IMR-90 (cell line): ENCODE measurements around the gene RNF151. TPM values are rescaled to one million over a fixed set of nuclear protein-coding genes. Genes with fewer than 3 reads are reported as not detected.

Experiments
- ATAC-seq: fragments of 200-7000 bp; cut with Tn5 transposase; 2 replicates; pipeline ENCODE4 v1.9.1; 2020; ENCODE audit warnings: low read depth, mild to moderate bottlenecking, moderate library complexity
- BruUV-seq: library from RNA; stranded (reverse); fragments of 400-500 nt; replicated peaks from 2 replicates; lab custom pipeline; 2021; lab: Mats Ljungman, UMichigan
- CTCF ChIA-PET: fragments of 300-600 bp; formaldehyde crosslinking; extraction: SDS; loops from one replicate; lab custom pipeline; 2021; ENCODE audit warnings: antibody characterized with exemption; lab: Yijun Ruan, JAX
- POLR2A ChIA-PET: fragments of 300-600 bp; sonication (Branson Sonifier 250); formaldehyde crosslinking; loops from one replicate; lab custom pipeline; 2022; ENCODE audit warnings: antibody characterized with exemption; ENCODE audit not compliant: unreplicated experiment; lab: Charles Lee
- DNase-seq: peaks from one replicate; pipeline ENCODE4 v3.0.0; 2013
- H2AFZ ChIP-seq: replicated peaks from 2 replicates; pipeline ENCODE3; 2013; ENCODE audit warnings: low read length, mild to moderate bottlenecking; ENCODE audit not compliant: poor library complexity
- H2AK5ac ChIP-seq: 2 replicates; pipeline ENCODE4 v1.6.1; 2013; ENCODE audit warnings: low read depth, low read length, inconsistent platforms
- H2AK9ac ChIP-seq: replicated peaks from 2 replicates; pipeline ENCODE3; 2013; ENCODE audit warnings: mild to moderate bottlenecking, low read depth, low read length, moderate library complexity; ENCODE audit not compliant: poor library complexity
- H2BK120ac ChIP-seq: 2 replicates; pipeline ENCODE4 v1.6.1; 2013; ENCODE audit warnings: low read depth, low read length, inconsistent platforms
- H2BK15ac ChIP-seq: 3 replicates; pipeline ENCODE4 v1.6.1; 2013; ENCODE audit warnings: low read depth, low read length, inconsistent platforms
- H2BK20ac ChIP-seq: 2 replicates; pipeline ENCODE4 v1.6.1; 2013; ENCODE audit warnings: low read depth, mild to moderate bottlenecking, inconsistent platforms, low read length, moderate library complexity
- H2BK5ac ChIP-seq: 2 replicates; pipeline ENCODE4 v1.6.1; 2013; ENCODE audit warnings: mild to moderate bottlenecking, low read depth, low read length, inconsistent platforms; ENCODE audit not compliant: poor library complexity, severe bottlenecking
- H3K14ac ChIP-seq: replicated peaks from 2 replicates; pipeline ENCODE4 v1.6.1; 2013; ENCODE audit warnings: low read depth, low read length, inconsistent platforms
- H3K18ac ChIP-seq: 2 replicates; pipeline ENCODE4 v1.6.1; 2013; ENCODE audit warnings: low read depth, low read length, control low read depth
- H3K23ac ChIP-seq: 2 replicates; pipeline ENCODE4 v1.6.1; 2013; ENCODE audit warnings: low read depth, low read length, inconsistent platforms
- H3K27ac ChIP-seq: 2 replicates; pipeline ENCODE4 v1.5.1; 2013; ENCODE audit warnings: mild to moderate bottlenecking, control low read depth, low read length; ENCODE audit not compliant: insufficient read depth
- H3K27me3 ChIP-seq: 2 replicates; pipeline ENCODE4 v1.6.1; 2013; ENCODE audit warnings: low read length; ENCODE audit not compliant: control insufficient read depth, insufficient read depth
- H3K36me3 ChIP-seq: 2 replicates; pipeline ENCODE4 v1.6.1; 2013; ENCODE audit warnings: low read length, mixed read lengths; ENCODE audit not compliant: control insufficient read depth, insufficient read depth
- H3K4ac ChIP-seq: 2 replicates; pipeline ENCODE4 v1.6.1; 2013; ENCODE audit warnings: low read depth, low read length, inconsistent platforms
- H3K4me1 ChIP-seq: 2 replicates; pipeline ENCODE4 v1.6.1; 2013; ENCODE audit warnings: low read length, mixed read lengths; ENCODE audit not compliant: control insufficient read depth, insufficient read depth
- H3K4me2 ChIP-seq: 2 replicates; pipeline ENCODE4 v1.6.1; 2013; ENCODE audit warnings: low read depth, mild to moderate bottlenecking, control low read depth, low read length, moderate library complexity
- H3K4me3 ChIP-seq: 2 replicates; pipeline ENCODE4 v1.5.1; 2013; ENCODE audit warnings: low read depth, mild to moderate bottlenecking, control low read depth, low read length, moderate library complexity; ENCODE audit not compliant: insufficient read depth
- H3K56ac ChIP-seq: 2 replicates; pipeline ENCODE4 v1.6.1; 2013; ENCODE audit warnings: low read length, inconsistent platforms; ENCODE audit not compliant: insufficient read depth; ENCODE audit errors: extremely low read depth
- H3K79me1 ChIP-seq, 2 experiments: 2 replicates each; pipeline ENCODE4 v1.6.1; 2013; ENCODE audit warnings: low read length in 2 of 2, inconsistent platforms in 1 of 2, low read depth in 1 of 2
- H3K9ac ChIP-seq: 2 replicates; pipeline ENCODE4 v1.6.1; 2013; ENCODE audit warnings: low read depth, low read length, control low read depth
- H3K9me1 ChIP-seq: 2 replicates; pipeline ENCODE4 v1.6.1; 2013; ENCODE audit warnings: low read length, inconsistent platforms; ENCODE audit not compliant: insufficient read depth
- H3K9me3 ChIP-seq: 2 replicates; pipeline ENCODE4 v1.6.1; 2013; ENCODE audit warnings: low read length; ENCODE audit not compliant: control insufficient read depth, insufficient read depth
- H4K20me1 ChIP-seq: 2 replicates; pipeline ENCODE4 v1.6.1; 2013; ENCODE audit warnings: low read length, inconsistent platforms; ENCODE audit not compliant: insufficient read depth
- H4K5ac ChIP-seq: 2 replicates; pipeline ENCODE4 v1.6.1; 2013; ENCODE audit warnings: mild to moderate bottlenecking, low read depth, low read length, control low read depth
- H4K8ac ChIP-seq, 2 experiments: 2 replicates each; pipeline ENCODE4 v1.6.1; 2013; ENCODE audit warnings: low read depth in 2 of 2, low read length in 2 of 2, control low read depth in 1 of 2, inconsistent platforms in 1 of 2
- H4K91ac ChIP-seq: 2 replicates; pipeline ENCODE4 v1.6.1; 2013; ENCODE audit warnings: low read depth, low read length, inconsistent platforms; ENCODE audit not compliant: insufficient read depth
- CEBPB ChIP-seq: IDR thresholded peaks from 2 replicates; pipeline ENCODE4 v1.6.1; 2012; ENCODE audit warnings: low read depth, low read length, improper control_type of control experiment
- CHD1 ChIP-seq: IDR thresholded peaks from 2 replicates; pipeline ENCODE4 v1.6.1; 2012; ENCODE audit warnings: low read depth, low read length, improper control_type of control experiment
- NFE2L2 ChIP-seq: fragments of 150-350 bp; IDR thresholded peaks from 2 replicates; pipeline ENCODE4 v1.6.1; 2016; ENCODE audit warnings: low read depth, mild to moderate bottlenecking, low read length
- RFX5 ChIP-seq: IDR thresholded peaks from 2 replicates; pipeline ENCODE4 v1.8.0; 2012; ENCODE audit warnings: low read depth, mild to moderate bottlenecking, low read length, moderate library complexity
- SMC3 ChIP-seq: fragments of 150-350 bp; IDR thresholded peaks from 2 replicates; pipeline ENCODE4 v1.6.1; 2016; ENCODE audit warnings: low read depth, mild to moderate bottlenecking, antibody characterized with exemption, low read length, moderate library complexity
- WGBS, 2 experiments: methylation state at CpG; one replicate each; pipeline versions ENCODE4 v1.1.5 to v1.1.7; 2013; ENCODE audit warnings: missing lambda C conversion rate in 2 of 2; ENCODE audit not compliant: insufficient read length in 1 of 2; ENCODE audit errors: extremely low coverage in 2 of 2; 5-methylcytosine and 5-hydroxymethylcytosine counted together
- dilution Hi-C: fragments of 300-500 bp; cut with HindIII; formaldehyde crosslinking; loops from one replicate; pipeline ENCODE4 v1.14.3; 2018; ENCODE audit warnings: low sequenced_read_pairs; ENCODE audit not compliant: unreplicated experiment
- in situ Hi-C: fragments of 300-500 bp; cut with MboI; formaldehyde crosslinking; loops from 3 replicates; pipeline ENCODE4 v1.14.3; 2019; ENCODE audit warnings: low sequenced_read_pairs, inconsistent platforms, mixed read lengths
- intact Hi-C: fragments of 100-400 bp; cut with micrococcal nuclease; formaldehyde crosslinking; loops from 2 replicates; pipeline ENCODE4 v1.10.0; 2022
- polyA plus RNA-seq, 3 experiments: library from polyadenylated mRNA; depleted of rRNA; stranded (reverse); fragments of >200 nt; gene quantifications; 2 replicates each; pipeline ENCODE4 v1.2.3, GENCODE V29; 2012; ENCODE audit warnings: low replicate concordance in 1 of 3
- total RNA-seq: library from RNA; depleted of rRNA; stranded (reverse); fragments of >200 nt; gene quantifications from 2 replicates; pipeline ENCODE4 v1.2.3, GENCODE V29; 2012
- TF ChIP-seq, protein P1 (sequence below): conservative IDR thresholded peaks from 2 replicates; pipeline ENCODE4 v1.5.1; 2012; ENCODE audit warnings: mild to moderate bottlenecking, low read depth, low read length, improper control_type of control experiment

Gene RNF151
- total and polyA plus RNA-seq, 2 of the 4 experiments (the other 2 are of a cell fraction), result not detected

DNA sequence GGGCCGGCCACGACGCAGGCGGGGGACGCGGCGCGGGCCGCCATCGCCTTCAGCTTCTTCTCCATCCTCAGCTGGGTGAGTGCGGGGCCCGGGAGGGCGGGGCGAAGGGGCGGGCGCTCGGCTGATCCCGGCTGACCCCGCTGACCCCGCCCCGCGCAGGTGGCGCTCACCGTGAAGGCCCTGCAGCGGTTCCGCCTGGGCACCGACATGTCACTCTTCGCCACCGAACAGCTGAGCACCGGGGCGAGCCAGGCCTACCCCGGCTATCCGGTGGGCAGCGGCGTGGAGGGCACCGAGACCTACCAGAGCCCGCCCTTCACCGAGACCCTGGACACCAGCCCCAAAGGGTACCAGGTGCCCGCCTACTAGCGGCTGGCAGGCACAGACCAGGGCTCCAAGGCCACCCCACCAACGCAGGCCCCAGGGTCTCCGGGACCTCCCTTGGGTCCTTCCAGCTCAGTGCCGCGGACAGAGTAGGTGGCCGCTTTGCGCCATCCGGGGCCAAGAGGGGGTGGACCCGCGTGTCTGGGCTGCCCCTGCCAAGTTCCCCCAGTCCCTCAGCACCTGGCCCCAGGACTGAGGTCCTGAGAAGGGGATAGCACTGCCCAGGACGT is 26.2 kb downstream of the RNF151 start (continued):
- TF ChIP-seq SMC3, result no peak

DNA sequence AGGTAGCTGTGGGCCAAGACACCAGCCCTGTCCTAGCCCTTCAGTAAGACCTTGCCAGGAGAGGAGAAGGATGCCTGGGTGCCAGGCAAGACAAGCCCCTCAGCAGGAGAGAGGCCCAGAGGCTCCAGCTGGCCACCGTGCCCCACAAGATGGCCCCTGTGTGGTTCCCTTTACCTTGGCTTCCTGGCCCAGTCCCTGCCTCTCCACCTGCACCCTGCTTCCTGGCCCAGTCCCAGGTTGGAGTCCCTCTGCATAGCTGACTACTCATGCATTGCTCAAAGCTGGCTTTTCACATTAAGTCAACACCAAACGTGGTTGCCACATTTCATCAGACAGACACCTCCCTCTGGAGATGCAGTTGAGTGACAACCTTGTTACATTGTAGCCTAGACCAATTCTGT is 27.1 kb downstream of the RNF151 start:
- no peak for ATAC-seq
- no CpG with 5 or more reads among the region's 2 CpGs for WGBS, 2 experiments
- peak overlapping the region; percentile 35 for H2AK5ac ChIP-seq
- no peak overlapping the region for H4K5ac ChIP-seq
- H2AK9ac ChIP-seq, result no peak overlapping the region
- H3K4ac ChIP-seq, result peak overlapping the region; percentile 34
- H3K14ac ChIP-seq, result no peak overlapping the region
- peaks cover 30% of the 10 kb centered on the region for H3K4me1 ChIP-seq
- H3K9ac ChIP-seq, result no peak overlapping the region
- peaks cover 12% of the 10 kb centered on the region for H4K20me1 ChIP-seq
- peaks cover 17% of the 10 kb centered on the region for H3K27me3 ChIP-seq
- H3K9me1 ChIP-seq, result peaks cover 31% of the 10 kb centered on the region
- H2BK15ac ChIP-seq, result no peak overlapping the region
- peaks cover 11% of the 10 kb centered on the region for H3K36me3 ChIP-seq
- DNase-seq, result peak; percentile 46
- no peak overlapping the region for H3K23ac ChIP-seq
- in situ Hi-C loops (no loop called here), dilution Hi-C loops (no loop called here), intact Hi-C loops (no loop called here)
- no peak overlapping the region for H4K91ac ChIP-seq
- POLR2A ChIA-PET, result no interaction called here
- peaks cover 2% of the 10 kb centered on the region; the same call in 1 of the 2 replicates for H3K9me3 ChIP-seq
- no peak overlapping the region for H3K27ac ChIP-seq
- no peak overlapping the region for H3K56ac ChIP-seq
- no TSS peak for BruUV-seq
- peak overlapping the region; percentile 67 for H2AFZ ChIP-seq
- no peak overlapping the region for H3K18ac ChIP-seq
- H2BK5ac ChIP-seq, result no peak overlapping the region
- no peak overlapping the region for H3K4me2 ChIP-seq
- H2BK120ac ChIP-seq, result no peak overlapping the region
- no peak for TF ChIP-seq NFE2L2
- TF ChIP-seq, protein P1, sequence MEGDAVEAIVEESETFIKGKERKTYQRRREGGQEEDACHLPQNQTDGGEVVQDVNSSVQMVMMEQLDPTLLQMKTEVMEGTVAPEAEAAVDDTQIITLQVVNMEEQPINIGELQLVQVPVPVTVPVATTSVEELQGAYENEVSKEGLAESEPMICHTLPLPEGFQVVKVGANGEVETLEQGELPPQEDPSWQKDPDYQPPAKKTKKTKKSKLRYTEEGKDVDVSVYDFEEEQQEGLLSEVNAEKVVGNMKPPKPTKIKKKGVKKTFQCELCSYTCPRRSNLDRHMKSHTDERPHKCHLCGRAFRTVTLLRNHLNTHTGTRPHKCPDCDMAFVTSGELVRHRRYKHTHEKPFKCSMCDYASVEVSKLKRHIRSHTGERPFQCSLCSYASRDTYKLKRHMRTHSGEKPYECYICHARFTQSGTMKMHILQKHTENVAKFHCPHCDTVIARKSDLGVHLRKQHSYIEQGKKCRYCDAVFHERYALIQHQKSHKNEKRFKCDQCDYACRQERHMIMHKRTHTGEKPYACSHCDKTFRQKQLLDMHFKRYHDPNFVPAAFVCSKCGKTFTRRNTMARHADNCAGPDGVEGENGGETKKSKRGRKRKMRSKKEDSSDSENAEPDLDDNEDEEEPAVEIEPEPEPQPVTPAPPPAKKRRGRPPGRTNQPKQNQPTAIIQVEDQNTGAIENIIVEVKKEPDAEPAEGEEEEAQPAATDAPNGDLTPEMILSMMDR, result no peak
- TF ChIP-seq CEBPB, result peak; percentile 66; the same call in 1 of the 2 replicates
- no peak for TF ChIP-seq RFX5
- no peak for TF ChIP-seq CHD1
- no peak overlapping the region for H2BK20ac ChIP-seq
- peaks cover 0 to 18% of the 10 kb centered on the region in 2 experiments; a peak in 3 of 4 replicates for H3K79me1 ChIP-seq
- CTCF ChIA-PET, result interaction anchor here (1.3 kb wide), 1 partner anchor 10 kb away, joined by 6 read pairs; no protein-coding TSS in a partner anchor
- H4K8ac ChIP-seq, result no peak overlapping the region
- no peak overlapping the region for H3K4me3 ChIP-seq
